Measurements from ENCODE around the gene GPN3.
A peak's percentile ranks its signal among the peaks of the same experiment; 100 is the strongest.
"Not testable (repeated sequence)": the region's sequence is repeated elsewhere in the genome, so short reads cannot be mapped to it uniquely, and the experiment has no call there.

Gene GPN3

DNA sequence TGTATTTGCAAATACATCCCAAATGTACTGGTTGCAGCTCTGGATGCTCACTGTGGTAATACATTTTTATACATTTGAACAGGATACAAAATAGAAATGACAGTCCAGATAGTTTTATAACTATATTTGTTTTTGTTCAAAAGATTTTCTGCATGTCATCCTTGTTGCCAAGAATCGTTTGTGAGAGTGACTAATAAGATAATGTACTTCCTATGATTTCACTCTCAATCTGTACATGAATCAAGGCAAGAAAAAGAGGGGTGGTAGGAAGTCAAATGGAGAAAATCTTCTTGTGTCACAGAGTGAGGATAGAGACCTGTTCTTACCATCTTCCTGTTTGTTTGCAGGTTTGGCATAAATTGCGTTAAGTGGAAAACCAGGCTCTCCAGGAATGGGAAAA, 31.8 kb downstream of the GPN3 start:
- no peak for DNase-seq (ENCODE audit: low read depth, low spot score)
- no peak for TF ChIP-seq ZNF274 (IDR thresholded peaks at IDR 0.05; ENCODE audit: low read depth, low read length)
- no peak for TF ChIP-seq YY1 (IDR thresholded peaks at IDR 0.05; ENCODE audit: insufficient read depth, insufficient read length)
- no peak for TF ChIP-seq SUZ12 (IDR thresholded peaks at IDR 0.05; ENCODE audit: extremely low read depth, insufficient read depth, insufficient read length)
- peaks cover 58% of the 10 kb centered on the region for H3K36me3 ChIP-seq (ENCODE audit: insufficient read depth, insufficient read length, low read length)
- no peaks in the 10 kb centered on the region for H3K27me3 ChIP-seq (ENCODE audit: insufficient read depth, insufficient read length)
- no peaks in the 10 kb centered on the region for H3K9me3 ChIP-seq (ENCODE audit: insufficient read depth, low read length)
- H3K4me3 ChIP-seq (ENCODE audit: insufficient read length, low read depth) = no peak overlapping the region
- no peaks in the 10 kb centered on the region for H3K4me1 ChIP-seq (ENCODE audit: insufficient read depth, insufficient read length)
- no peak overlapping the region for H3K9ac ChIP-seq (ENCODE audit: insufficient read length, low read depth)

DNA sequence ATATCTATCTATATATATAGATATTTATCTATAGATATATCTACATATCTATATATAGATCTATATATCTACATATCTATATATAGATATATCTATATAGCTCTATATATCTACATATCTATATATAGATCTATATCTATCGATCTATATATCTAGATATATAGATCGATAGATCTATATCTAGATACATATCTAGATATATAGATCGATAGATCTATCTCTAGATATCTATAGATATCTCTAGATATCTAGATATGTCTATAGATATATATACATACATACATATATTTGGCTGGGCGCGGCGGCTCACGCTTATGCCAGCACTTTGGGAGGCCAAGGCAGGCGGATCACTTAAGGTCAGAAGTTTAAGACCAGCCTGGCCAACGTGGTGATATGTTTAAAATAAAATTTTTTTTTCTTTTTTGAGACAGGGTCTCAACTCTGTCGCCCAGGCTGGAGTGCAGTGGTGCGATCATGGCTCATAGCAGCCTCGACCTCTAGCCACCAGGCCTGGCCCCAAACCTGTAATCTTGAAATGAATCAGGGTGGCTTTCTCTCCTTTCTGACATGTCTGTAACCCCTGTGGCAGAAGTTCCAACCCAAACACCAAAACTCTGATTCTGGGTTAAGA, 36.0 kb downstream of the GPN3 start:
- Histone ChIP-seq H3K27me3 (ENCODE audit: insufficient read depth, insufficient read length) (no peaks in the 10 kb centered on the region), H3K36me3 (ENCODE audit: insufficient read depth, insufficient read length, low read length) (peaks cover 25% of the 10 kb centered on the region), H3K9me3 (ENCODE audit: insufficient read depth, low read length) (no peaks in the 10 kb centered on the region), H3K4me1 (ENCODE audit: insufficient read depth, insufficient read length) (no peaks in the 10 kb centered on the region), H3K4me3 (ENCODE audit: insufficient read length, low read depth) (no peak overlapping the region), H3K9ac (ENCODE audit: insufficient read length, low read depth) (no peak overlapping the region)
- TF ChIP-seq SUZ12 (IDR thresholded peaks at IDR 0.05; ENCODE audit: extremely low read depth, insufficient read depth, insufficient read length) = no peak
- no peak for TF ChIP-seq YY1 (IDR thresholded peaks at IDR 0.05; ENCODE audit: insufficient read depth, insufficient read length)
- TF ChIP-seq ZNF274 (IDR thresholded peaks at IDR 0.05; ENCODE audit: low read depth, low read length) = no peak
- no peak for DNase-seq (ENCODE audit: low read depth, low spot score)

GRCh38 chr12:110429676-110430075, 38.4 kb downstream of the GPN3 start:
- not testable (repeated sequence) for H3K36me3 ChIP-seq (ENCODE audit: insufficient read depth, insufficient read length, low read length); H3K4me3 ChIP-seq (ENCODE audit: insufficient read length, low read depth); DNase-seq (ENCODE audit: low read depth, low spot score); H3K9ac ChIP-seq (ENCODE audit: insufficient read length, low read depth); H3K9me3 ChIP-seq (ENCODE audit: insufficient read depth, low read length); H3K27me3 ChIP-seq (ENCODE audit: insufficient read depth, insufficient read length); H3K4me1 ChIP-seq (ENCODE audit: insufficient read depth, insufficient read length)

- H3K27me3 ChIP-seq (ENCODE audit: insufficient read depth, insufficient read length) = no peaks in the 10 kb centered on the region
- H3K4me3 ChIP-seq (ENCODE audit: insufficient read length, low read depth) = no peak overlapping the region
- H3K9me3 ChIP-seq (ENCODE audit: insufficient read depth, low read length) = no peaks in the 10 kb centered on the region
- H3K4me1 ChIP-seq (ENCODE audit: insufficient read depth, insufficient read length) = peaks cover 3% of the 10 kb centered on the region
- TF ChIP-seq YY1 (IDR thresholded peaks at IDR 0.05; ENCODE audit: insufficient read depth, insufficient read length) (no peak), SUZ12 (IDR thresholded peaks at IDR 0.05; ENCODE audit: extremely low read depth, insufficient read depth, insufficient read length) (no peak), ZNF274 (IDR thresholded peaks at IDR 0.05; ENCODE audit: low read depth, low read length) (no peak)
- H3K9ac ChIP-seq (ENCODE audit: insufficient read length, low read depth) = no peak overlapping the region
- DNase-seq (ENCODE audit: low read depth, low spot score) = no peak
- H3K36me3 ChIP-seq (ENCODE audit: insufficient read depth, insufficient read length, low read length) = no peaks in the 10 kb centered on the region
Observed at GRCh38 chr12:110426406-110426805, 41.7 kb downstream of the GPN3 start.

GRCh38 chr12:110424237-110424636, 43.8 kb downstream of the GPN3 start:
- Histone ChIP-seq H3K4me3 (ENCODE audit: insufficient read length, low read depth) (no peak overlapping the region), H3K4me1 (ENCODE audit: insufficient read depth, insufficient read length) (peaks cover 3% of the 10 kb centered on the region), H3K36me3 (ENCODE audit: insufficient read depth, insufficient read length, low read length) (no peaks in the 10 kb centered on the region), H3K9ac (ENCODE audit: insufficient read length, low read depth) (peak overlapping the region; percentile 17), H3K27me3 (ENCODE audit: insufficient read depth, insufficient read length) (no peaks in the 10 kb centered on the region), H3K9me3 (ENCODE audit: insufficient read depth, low read length) (no peaks in the 10 kb centered on the region)
- DNase-seq (ENCODE audit: low read depth, low spot score) = no peak
- TF ChIP-seq ZNF274 (IDR thresholded peaks at IDR 0.05; ENCODE audit: low read depth, low read length) (no peak), SUZ12 (IDR thresholded peaks at IDR 0.05; ENCODE audit: extremely low read depth, insufficient read depth, insufficient read length) (no peak), YY1 (IDR thresholded peaks at IDR 0.05; ENCODE audit: insufficient read depth, insufficient read length) (no peak)

GRCh38 chr12:110421701-110422100, 46.4 kb downstream of the GPN3 start:
- no peaks in the 10 kb centered on the region for H3K27me3 ChIP-seq (ENCODE audit: insufficient read depth, insufficient read length)
- no peak overlapping the region for H3K4me3 ChIP-seq (ENCODE audit: insufficient read length, low read depth)
- no peak for DNase-seq (ENCODE audit: low read depth, low spot score)
- TF ChIP-seq SUZ12 (IDR thresholded peaks at IDR 0.05; ENCODE audit: extremely low read depth, insufficient read depth, insufficient read length) = no peak
- TF ChIP-seq YY1 (IDR thresholded peaks at IDR 0.05; ENCODE audit: insufficient read depth, insufficient read length) = no peak
- TF ChIP-seq ZNF274 (IDR thresholded peaks at IDR 0.05; ENCODE audit: low read depth, low read length) = no peak
- no peaks in the 10 kb centered on the region for H3K36me3 ChIP-seq (ENCODE audit: insufficient read depth, insufficient read length, low read length)
- H3K9ac ChIP-seq (ENCODE audit: insufficient read length, low read depth) = no peak overlapping the region
- H3K9me3 ChIP-seq (ENCODE audit: insufficient read depth, low read length) = no peaks in the 10 kb centered on the region
- H3K4me1 ChIP-seq (ENCODE audit: insufficient read depth, insufficient read length) = peaks cover 3% of the 10 kb centered on the region

DNA sequence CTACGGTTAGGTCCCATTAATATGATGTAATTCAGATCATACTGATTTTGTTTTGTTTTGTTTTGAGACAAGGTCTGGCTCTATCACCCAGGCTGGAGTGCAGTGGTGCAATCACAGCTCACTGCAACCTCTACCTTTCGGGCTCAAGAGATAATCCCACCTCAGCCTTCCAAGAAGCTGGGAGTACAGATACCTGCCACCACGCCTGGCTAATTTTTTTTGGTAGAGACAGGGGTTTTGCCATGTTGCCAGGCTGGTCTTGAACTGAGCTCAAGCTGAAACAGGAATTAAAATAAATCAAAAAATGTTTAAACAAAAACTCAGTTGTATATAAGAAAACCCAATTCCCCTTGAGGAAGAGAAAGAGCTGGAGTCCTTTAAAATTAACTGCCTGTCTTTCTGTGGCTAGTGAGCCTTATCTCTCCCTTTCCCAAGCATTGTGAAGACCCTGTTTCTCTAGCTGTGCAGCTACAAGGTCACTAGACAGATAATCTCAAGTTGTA, 46.8 kb downstream of the GPN3 start:
- no peak overlapping the region for H3K9ac ChIP-seq (ENCODE audit: insufficient read length, low read depth)
- H3K9me3 ChIP-seq (ENCODE audit: insufficient read depth, low read length) = no peaks in the 10 kb centered on the region
- H3K4me1 ChIP-seq (ENCODE audit: insufficient read depth, insufficient read length) = peaks cover 3% of the 10 kb centered on the region
- H3K4me3 ChIP-seq (ENCODE audit: insufficient read length, low read depth) = no peak overlapping the region
- TF ChIP-seq ZNF274 (IDR thresholded peaks at IDR 0.05; ENCODE audit: low read depth, low read length) (no peak), YY1 (IDR thresholded peaks at IDR 0.05; ENCODE audit: insufficient read depth, insufficient read length) (no peak), SUZ12 (IDR thresholded peaks at IDR 0.05; ENCODE audit: extremely low read depth, insufficient read depth, insufficient read length) (no peak)
- no peak for DNase-seq (ENCODE audit: low read depth, low spot score)
- H3K27me3 ChIP-seq (ENCODE audit: insufficient read depth, insufficient read length) = no peaks in the 10 kb centered on the region
- no peaks in the 10 kb centered on the region for H3K36me3 ChIP-seq (ENCODE audit: insufficient read depth, insufficient read length, low read length)

DNA sequence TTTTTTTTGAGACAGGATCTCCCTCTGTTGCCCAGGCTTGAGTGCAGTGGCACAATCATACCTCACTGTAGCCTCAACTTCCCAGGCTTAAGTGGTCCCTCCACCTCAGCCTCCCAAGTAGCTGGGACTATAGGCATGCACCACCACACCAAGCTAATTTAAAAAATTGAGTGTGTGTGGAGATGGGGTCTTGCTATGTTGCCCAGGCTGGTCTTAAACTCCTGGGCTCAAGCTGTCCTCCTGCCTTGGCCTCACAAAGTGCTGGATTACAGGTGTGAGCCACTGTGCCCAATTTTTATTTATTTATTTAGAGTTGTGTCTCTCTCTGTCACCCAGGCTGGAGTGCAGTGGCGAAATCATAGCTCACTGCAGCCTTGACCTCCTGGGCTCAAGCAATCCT, 47.4 kb downstream of the GPN3 start:
- not testable (repeated sequence) for H3K36me3 ChIP-seq (ENCODE audit: insufficient read depth, insufficient read length, low read length); H3K4me3 ChIP-seq (ENCODE audit: insufficient read length, low read depth); H3K9me3 ChIP-seq (ENCODE audit: insufficient read depth, low read length); H3K27me3 ChIP-seq (ENCODE audit: insufficient read depth, insufficient read length); DNase-seq (ENCODE audit: low read depth, low spot score); H3K4me1 ChIP-seq (ENCODE audit: insufficient read depth, insufficient read length); H3K9ac ChIP-seq (ENCODE audit: insufficient read length, low read depth)

GRCh38 chr12:110417113-110417512, 50.9 kb downstream of the GPN3 start:
- H3K4me3 ChIP-seq (ENCODE audit: insufficient read length, low read depth); H3K4me1 ChIP-seq (ENCODE audit: insufficient read depth, insufficient read length); H3K27me3 ChIP-seq (ENCODE audit: insufficient read depth, insufficient read length); DNase-seq (ENCODE audit: low read depth, low spot score); H3K36me3 ChIP-seq (ENCODE audit: insufficient read depth, insufficient read length, low read length); H3K9ac ChIP-seq (ENCODE audit: insufficient read length, low read depth); H3K9me3 ChIP-seq (ENCODE audit: insufficient read depth, low read length): not testable (repeated sequence)

GRCh38 chr12:110410086-110410485, 58.0 kb downstream of the GPN3 start:
- H3K9me3 ChIP-seq (ENCODE audit: insufficient read depth, low read length); H3K4me1 ChIP-seq (ENCODE audit: insufficient read depth, insufficient read length); H3K27me3 ChIP-seq (ENCODE audit: insufficient read depth, insufficient read length); H3K9ac ChIP-seq (ENCODE audit: insufficient read length, low read depth); H3K4me3 ChIP-seq (ENCODE audit: insufficient read length, low read depth); DNase-seq (ENCODE audit: low read depth, low spot score); H3K36me3 ChIP-seq (ENCODE audit: insufficient read depth, insufficient read length, low read length): not testable (repeated sequence)

Data from NT2/D1 (cell line).